GM19324 (cell line): ENCODE measurements around the gene ANGPTL2.

Experiments used
- ATAC-seq: cut with Tn5 transposase; IDR thresholded peaks from one replicate; pipeline ENCODE4 v1.9.1; 2021; ENCODE audit warnings: mild to moderate bottlenecking, moderate library complexity; ENCODE audit not compliant: unreplicated experiment, low FRiP score

ANGPTL2 gene

DNA sequence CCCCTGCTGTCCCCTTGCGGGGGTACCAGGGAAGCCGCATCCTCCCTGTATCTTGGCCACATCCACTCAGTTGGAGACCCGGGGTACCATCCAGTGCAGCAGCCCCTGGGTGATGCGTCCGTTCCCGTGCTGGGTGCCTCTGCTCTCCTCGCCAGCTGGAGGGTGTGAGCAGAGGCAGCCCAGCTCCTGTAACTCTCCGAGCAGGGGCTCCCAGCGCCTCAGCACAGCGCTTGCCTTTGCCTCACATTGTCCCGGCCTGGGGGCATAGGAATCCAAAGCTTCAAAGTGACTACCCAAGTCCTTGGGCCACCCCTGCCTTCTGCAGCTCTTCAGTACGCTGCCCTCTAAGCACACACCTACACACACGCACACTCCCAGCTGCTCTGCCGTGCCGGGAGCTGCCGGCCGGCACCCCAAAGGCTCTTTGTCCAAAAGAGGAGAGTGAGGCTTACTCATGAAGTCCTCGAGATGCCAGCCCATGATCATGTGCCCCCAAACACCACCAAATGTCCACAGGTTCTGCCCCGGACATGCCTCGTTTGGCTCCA is 733 bp downstream of the ANGPTL2 start:
- no peak for ATAC-seq

GRCh38 chr9:127119320-127119709 is 3.1 kb downstream of the ANGPTL2 start:
- no peak for ATAC-seq

GRCh38 chr9:127118597-127119319 is 3.7 kb downstream of the ANGPTL2 start:
- ATAC-seq, result no peak

GRCh38 chr9:127117801-127118200 is 4.6 kb downstream of the ANGPTL2 start:
- ATAC-seq, result no peak

GRCh38 chr9:127116957-127117356 is 5.5 kb downstream of the ANGPTL2 start:
- ATAC-seq, result no peak

DNA sequence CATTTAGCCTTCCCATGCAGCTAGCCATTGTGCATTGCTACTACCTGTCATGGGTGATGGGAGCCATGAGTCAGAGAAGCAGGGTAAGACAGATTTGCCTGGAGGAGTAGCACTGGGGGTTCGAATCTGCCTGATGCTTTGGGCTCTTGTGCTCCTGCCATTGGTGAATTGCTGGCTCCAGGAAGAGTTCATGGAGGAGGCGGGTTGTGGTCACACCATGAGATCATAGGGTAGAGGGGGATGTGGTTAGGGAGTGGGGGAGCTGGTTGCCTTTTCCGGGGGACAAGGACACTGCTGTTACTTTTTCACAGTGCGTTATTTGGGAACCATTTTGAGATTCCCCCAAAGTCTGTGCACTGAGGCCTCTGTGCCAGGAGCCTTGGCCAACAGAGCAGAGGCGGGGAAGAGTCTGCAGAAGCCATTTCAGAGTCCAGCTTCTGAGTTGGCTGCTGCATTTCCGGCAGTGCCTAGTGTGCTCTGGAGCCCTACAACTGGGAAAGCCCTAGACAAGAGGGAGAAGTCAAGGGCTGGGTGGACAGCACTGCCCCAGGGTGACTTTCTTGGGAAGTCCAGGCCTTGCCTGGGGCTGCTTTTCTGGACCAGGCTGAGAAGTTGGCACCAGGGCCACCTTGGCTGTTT is 6.2 kb downstream of the ANGPTL2 start:
- no peak for ATAC-seq

GRCh38 chr9:127114606-127115005 is 7.8 kb downstream of the ANGPTL2 start:
- ATAC-seq, result no peak

- no peak for ATAC-seq
These were observed 9.1 kb downstream of the ANGPTL2 start for GRCh38 chr9:127113191-127113972.

- ATAC-seq, result no peak
These were observed 9.7 kb downstream of the ANGPTL2 start for GRCh38 chr9:127112735-127113161.

- no peak for ATAC-seq
These were observed 10.4 kb downstream of the ANGPTL2 start for GRCh38 chr9:127112056-127112455.

- no peak for ATAC-seq
These were observed 13.2 kb downstream of the ANGPTL2 start for GRCh38 chr9:127109212-127109711.

DNA sequence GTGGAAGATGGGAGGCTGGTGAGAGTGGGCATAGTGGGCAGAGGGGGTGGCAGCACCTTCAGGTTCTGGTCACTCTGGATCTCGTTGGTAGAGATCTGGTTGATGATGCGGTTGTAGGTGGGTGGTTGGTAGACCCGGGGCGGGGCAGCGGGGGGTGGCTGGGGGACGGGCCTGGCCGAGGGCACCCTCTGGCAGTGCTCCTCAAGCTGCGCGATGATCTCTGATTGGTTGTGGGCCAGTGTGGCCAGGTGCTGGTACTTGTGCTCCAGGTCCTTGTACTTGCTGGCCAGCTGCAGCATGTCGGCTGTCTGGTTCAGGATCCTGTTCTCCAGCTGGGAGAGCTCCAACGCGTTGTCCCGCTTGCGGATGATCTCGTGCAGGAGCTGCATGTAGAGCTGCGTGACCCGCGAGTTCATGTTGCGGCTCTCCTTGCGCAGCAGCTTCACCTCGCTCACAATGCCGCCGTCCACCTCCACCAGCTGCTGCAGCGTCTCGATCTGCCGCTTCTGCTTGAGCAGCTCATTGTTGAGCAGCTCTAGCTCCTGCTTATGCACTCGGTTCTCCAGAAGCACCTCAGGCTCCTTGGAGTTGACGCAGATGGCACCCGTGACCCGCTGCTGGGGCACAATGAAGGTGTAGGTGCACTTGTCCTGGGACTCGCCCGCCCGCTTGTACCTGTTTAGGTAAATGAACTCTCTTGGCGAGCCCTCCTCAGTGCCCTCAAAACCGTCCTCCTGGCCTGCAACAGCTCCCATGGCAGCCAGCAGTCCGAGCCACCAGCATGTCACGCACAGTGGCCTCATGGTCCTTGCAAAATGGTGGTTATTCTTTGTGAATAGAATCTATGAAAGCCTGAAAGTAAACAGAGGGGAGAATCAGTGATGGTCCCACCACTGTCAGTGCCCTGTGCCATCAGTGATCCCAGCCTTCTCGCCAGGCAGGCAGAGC is 14.2 kb downstream of the ANGPTL2 start:
- ATAC-seq, result no peak

GRCh38 chr9:127107171-127107928 is 15.1 kb downstream of the ANGPTL2 start:
- ATAC-seq, result no peak

DNA sequence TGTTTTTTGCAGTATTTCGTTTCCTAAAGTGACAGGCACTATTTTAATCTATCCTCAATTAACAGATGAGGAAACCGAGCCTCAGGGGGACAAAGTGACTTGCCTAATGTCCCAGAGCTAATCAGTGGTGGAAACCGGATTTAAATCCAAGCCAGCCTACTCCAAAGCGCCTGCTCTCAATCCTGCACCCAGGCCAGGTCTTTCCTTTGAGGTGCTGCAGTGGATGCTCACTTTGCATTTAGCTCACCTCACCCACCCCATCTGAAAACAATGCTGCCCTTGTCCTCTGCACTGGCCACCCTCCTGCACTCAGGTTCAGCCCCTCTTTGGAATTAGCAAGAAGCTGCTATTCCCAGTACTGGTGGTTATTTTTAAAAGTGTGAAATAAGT is 16.0 kb downstream of the ANGPTL2 start:
- ATAC-seq, result no peak

GRCh38 chr9:127105805-127106465 is 16.5 kb downstream of the ANGPTL2 start:
- ATAC-seq, result no peak

- ATAC-seq, result no peak
These were observed 17.7 kb downstream of the ANGPTL2 start for GRCh38 chr9:127104581-127105311.

- ATAC-seq, result no peak
These were observed 19.6 kb downstream of the ANGPTL2 start for GRCh38 chr9:127102788-127103187.

DNA sequence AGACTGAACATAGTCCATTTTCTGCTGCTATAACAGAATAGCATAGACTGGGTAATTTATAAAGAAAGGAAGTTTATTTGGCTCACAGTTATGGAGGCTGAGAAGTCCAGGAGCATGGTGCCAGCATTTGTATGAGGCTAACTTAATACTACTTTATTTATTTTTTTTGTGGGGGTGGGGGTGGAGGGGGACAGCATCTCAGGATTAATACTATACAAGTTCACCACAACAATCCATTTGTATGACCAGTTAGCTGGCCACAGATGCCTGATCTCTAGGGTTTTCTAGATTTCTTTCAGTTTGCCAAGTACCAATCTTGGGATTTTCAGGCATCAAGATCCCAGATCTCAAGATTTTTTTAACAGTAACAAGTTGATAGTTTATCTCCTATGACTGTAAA is 20.3 kb downstream of the ANGPTL2 start:
- no peak for ATAC-seq
